Renal cortical epithelial cell (primary cell): ENCODE results near the gene CAPN10. TPM values are rescaled to one million over a fixed set of nuclear protein-coding genes. Genes with fewer than 3 reads are reported as not detected.
A peak's percentile ranks its signal among the peaks of the same experiment; 100 is the strongest.

Source experiments
- DNase-seq: peaks from one replicate; pipeline ENCODE4 v3.0.0-alpha.2; 2011; ENCODE audit warnings: low read depth
- total RNA-seq: library from RNA; depleted of rRNA; stranded (reverse); fragments of >200 nt; gene quantifications from 2 replicates; pipeline ENCODE4 v1.2.3, GENCODE V29; 2014

Gene CAPN10
- total RNA-seq, 1 donor from 2014 or later = 29.5 TPM

DNA sequence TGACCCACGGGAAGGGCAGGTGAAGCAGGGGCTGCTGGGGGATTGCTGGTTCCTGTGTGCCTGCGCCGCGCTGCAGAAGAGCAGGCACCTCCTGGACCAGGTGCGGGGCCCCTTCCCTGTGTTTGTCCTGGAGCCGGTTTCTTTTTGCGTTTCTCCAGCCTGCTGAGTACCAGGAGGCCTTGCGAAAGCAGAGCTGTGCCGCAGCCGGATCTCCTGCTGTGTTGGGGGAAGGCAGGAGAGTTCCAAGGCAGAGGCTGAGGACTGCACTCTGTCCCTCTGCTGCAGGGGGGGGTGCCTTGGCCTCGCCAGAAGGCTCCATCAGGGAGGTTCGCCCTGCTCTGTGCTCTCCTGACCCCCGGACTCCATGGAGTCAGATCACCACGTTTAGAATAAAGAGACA lies 2.8 kb downstream of the CAPN10 start:
- no peak for DNase-seq

DNA sequence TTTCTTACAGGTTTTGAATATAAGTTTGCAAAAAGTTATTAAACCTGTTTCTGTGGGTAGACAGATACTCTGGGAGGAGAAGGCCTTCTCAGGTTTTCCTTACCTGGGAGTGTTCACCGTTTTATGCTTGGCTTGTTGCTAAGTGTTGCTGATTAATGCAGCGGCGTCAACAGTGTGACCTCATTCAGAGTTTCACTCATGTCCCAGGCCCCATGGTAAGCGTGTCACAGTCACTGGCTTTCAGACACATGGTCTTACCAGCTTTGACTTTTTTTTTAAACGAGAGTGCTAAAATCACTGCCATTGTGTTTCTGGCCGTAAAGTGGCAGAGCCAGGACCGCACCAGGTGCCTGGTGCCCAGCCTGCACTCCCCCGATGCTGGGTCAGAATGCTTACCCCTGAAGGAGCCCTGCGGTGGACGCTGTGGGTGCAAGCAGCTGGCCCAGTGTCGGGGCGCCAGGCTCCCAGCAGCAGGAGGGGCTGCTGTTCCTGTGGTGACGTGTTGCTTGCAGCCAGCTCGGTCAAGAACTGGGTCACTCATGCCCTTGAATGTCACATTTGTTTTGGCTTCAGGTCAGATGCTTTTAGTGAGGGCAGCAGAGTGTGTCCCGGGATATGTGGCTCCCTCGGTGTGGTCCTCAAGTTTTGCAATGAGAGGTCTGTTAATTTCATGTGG lies 3.5 kb downstream of the CAPN10 start:
- peak; percentile 38 for DNase-seq

GRCh38 chr2:240590681-240591111 lies 4.2 kb downstream of the CAPN10 start:
- DNase-seq = no peak

DNA sequence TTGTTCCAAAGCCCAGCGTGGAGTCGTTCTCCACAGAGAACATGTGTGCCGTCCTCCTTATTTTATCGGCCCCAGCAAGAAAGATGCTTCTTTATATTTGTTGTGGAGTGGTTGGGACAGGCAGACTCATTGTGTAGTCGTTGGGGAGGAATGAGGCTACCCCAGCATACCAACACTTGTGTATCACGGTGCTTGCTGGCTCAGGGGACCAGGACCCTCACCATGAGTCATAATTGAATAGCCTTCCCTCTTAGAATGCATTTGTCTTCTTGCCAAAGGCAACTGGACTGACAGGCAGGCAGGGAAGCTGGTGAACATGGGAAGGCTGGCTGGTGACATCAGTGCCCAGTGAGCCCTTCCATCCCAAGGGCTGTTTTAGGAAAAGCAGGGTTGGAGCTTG lies 4.7 kb downstream of the CAPN10 start:
- DNase-seq = no peak

- no peak for DNase-seq
Measured at GRCh38 chr2:240591784-240592183, 5.2 kb downstream of the CAPN10 start.

- no peak for DNase-seq
Measured at GRCh38 chr2:240593026-240593702, 6.6 kb downstream of the CAPN10 start.

GRCh38 chr2:240593703-240594451 lies 7.3 kb downstream of the CAPN10 start:
- DNase-seq = no peak

DNA sequence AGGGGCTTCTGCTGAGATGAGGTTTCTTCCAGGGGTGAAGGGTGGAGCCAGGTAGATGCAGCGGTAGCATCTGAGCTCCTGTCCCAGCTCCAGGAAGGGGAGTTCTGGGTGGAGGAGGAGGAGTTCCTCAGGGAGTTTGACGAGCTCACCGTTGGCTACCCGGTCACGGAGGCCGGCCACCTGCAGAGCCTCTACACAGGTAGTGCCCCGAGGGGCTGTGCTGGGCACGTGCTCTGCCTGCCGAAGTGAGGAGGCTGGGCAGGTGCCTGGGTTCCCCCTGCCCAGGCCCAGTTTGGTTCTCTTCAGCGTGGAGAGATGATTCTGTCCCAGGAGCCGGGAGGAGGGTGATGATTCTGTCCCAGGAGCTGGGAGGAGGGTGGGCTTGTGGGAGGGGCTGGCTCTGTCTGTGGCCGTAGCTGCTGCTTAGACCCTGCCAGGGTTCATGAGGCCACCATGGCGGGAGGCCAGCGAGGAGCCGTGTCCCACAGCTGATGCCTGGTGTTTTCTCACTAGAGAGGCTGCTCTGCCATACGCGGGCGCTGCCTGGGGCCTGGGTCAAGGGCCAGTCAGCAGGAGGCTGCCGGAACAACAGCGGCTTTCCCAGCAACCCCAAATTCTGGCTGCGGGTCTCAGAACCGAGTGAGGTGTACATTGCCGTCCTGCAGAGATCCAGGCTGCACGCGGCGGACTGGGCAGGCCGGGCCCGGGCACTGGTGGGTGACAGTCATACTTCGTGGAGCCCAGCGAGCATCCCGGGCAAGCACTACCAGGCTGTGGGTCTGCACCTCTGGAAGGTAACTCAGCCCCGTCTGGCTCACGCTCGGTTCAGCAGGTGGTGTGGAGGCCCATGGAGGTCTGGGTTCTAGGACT lies 8.2 kb downstream of the CAPN10 start:
- DNase-seq = no peak

DNA sequence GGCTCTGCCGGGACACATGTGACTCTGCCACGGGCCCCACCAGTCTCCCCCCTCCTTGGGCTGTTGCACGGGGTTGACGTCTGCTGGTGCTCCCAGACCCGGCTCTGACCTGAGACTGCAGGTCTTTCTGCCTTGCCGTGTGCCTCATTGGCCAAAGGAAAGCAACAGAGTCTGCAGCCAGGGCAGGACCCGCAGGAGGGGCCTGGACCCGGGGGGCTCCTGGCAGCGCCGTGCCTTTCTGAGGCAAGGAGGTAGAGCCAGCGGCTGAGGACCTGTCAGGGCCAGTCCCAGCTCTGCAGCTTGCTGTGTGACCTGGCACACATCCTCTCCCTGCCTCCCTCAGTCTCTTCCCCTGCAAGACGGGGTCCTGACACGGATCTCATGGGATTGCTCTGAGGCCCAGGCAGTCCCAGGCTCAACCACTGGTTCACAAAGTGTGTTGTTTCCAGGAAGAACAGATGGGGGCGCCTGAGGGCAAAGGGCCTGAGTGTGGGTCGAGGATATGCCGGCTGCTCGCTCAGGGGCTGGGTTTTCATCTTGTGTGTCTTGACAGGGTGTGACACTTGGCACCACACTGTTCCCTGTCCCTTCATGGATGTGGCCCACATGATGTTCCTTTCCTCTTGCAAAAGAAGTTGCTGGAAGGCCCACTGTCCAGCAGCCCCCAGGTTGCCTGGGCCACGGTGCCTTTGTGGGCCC lies 9.0 kb downstream of the CAPN10 start:
- DNase-seq = no peak

DNA sequence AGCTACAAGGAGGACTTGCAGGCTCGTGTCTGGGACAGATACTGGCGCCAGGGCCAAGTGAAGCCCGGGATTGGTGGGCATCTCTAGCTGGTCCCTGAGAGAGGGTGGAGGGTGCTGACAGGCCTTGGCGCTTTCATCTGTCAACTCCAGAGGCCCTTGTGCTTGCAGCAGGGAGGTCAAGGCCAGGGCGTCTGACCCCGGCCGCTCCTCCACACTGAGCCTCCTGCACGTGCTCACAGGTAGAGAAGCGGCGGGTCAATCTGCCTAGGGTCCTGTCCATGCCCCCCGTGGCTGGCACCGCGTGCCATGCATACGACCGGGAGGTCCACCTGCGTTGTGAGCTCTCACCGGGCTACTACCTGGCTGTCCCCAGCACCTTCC lies 9.5 kb downstream of the CAPN10 start:
- no peak for DNase-seq

- DNase-seq = no peak
Measured at GRCh38 chr2:240596491-240596931, 10.0 kb downstream of the CAPN10 start.

DNA sequence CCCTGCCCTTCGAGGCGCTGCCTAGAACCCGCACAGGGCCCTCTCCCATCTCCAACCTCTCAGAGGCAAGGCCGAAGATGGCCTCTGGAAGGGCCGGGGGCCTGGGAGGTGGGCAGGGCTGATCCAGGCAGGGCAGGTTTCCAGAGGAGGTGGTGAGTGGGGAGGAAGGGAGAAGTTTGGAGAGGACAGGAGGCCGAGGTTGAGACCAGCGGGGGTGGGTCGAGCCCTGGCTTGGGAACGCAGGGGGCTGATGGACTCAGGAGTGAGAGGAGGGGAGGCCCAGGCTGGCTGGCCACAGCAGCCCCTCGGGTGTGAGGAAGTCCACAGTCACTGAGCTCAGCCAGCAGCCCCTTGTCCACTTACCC lies 10.5 kb downstream of the CAPN10 start:
- DNase-seq = no peak

- DNase-seq = no peak
Measured at GRCh38 chr2:240597419-240598181, 11.1 kb downstream of the CAPN10 start.

DNA sequence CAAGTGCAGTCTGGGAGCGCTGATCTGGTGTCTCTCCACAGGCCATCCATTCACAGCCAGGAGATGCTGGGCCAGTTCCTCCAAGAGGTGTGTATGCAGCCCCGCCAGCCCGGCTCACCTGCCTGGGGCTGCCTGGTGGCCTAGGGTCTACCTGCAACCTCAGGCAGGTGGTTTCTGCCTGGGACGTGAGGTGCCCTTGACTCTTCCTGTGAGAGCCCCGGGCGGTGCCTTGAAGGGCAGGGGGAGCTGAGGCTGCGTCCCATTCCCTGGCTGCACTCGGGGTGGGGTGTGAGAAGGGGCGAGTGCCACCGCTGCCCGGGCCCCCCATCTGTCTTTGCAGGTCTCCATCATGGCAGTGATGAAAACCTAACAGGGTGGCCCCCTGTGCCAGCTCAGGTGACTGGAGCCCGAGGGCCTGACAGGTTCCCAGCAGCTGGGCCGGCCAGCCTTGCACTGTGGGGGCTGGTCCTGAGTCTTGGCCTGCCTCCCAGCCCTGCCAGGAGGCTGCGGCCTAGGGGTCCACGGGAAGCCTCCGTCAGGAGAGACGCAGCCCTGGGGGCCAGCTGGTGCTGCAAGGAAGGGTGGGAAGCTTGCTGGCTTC lies 11.9 kb downstream of the CAPN10 start:
- DNase-seq = no peak

- no peak for DNase-seq
Measured at GRCh38 chr2:240599141-240599583, 12.6 kb downstream of the CAPN10 start.

DNA sequence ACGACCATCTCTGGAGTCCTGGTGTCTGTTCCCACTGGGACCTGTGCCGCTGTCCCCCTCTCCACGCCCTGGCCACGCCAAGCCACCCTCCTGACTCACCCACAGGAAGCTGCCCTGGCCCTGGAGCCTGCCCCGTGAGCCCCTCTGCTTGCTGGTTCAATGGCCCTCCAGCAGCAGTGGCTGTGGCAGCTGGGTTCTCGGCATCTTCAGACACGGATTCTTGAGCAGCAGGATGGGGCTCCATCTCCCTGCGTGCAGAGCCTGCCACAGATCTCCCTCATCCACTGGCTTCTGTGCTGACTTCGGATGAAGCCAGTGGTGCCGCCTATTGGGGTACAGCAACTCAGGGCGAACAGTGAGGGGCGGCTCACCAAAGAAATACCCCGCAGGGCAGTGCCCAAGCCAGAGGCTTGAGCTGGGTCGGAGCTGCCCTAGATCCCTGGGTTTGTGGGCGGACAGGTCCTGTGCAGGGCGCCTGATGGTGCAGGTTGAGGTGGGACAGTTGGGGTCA lies 14.0 kb downstream of the CAPN10 start:
- DNase-seq = no peak

- DNase-seq = no peak
Measured at GRCh38 chr2:240601061-240601830, 14.7 kb downstream of the CAPN10 start.

- DNase-seq = no peak
Measured at GRCh38 chr2:240601831-240602160, 15.3 kb downstream of the CAPN10 start.
